ENCODE measurements around the gene FBXO24.
"Not testable (repeated sequence)": the region's sequence is repeated elsewhere in the genome, so short reads cannot be mapped to it uniquely, and the experiment has no call there.

Gene FBXO24

GRCh38 chr7:100586266-100587025 is at the start of gene FBXO24:
Gene FBXO24 (plus strand): TSS chr7:100586328. CDS start chr7:100586626, 298 bp downstream.
- DNase-seq (ENCODE audit: low spot score), result peak; percentile 100

GRCh38 chr7:100536695-100537094 is 49.4 kb upstream of the FBXO24 start:
- DNase-seq (ENCODE audit: low spot score), result not testable (repeated sequence)

GRCh38 chr7:100538348-100538653 is 47.8 kb upstream of the FBXO24 start:
- no peak for DNase-seq (ENCODE audit: low spot score)

GRCh38 chr7:100538654-100539435 is 47.3 kb upstream of the FBXO24 start, which contains the start of gene AGFG2:
Gene AGFG2 (plus strand): TSS chr7:100539203. CDS start chr7:100539347, 144 bp downstream.
- peak; percentile 100 for DNase-seq (ENCODE audit: low spot score)

- DNase-seq (ENCODE audit: low spot score), result no peak
These were observed 46.6 kb upstream of the FBXO24 start for GRCh38 chr7:100539436-100540006.

- no peak for DNase-seq (ENCODE audit: low spot score)
These were observed 45.9 kb upstream of the FBXO24 start for GRCh38 chr7:100540073-100540723.

GRCh38 chr7:100541309-100541708 is 44.8 kb upstream of the FBXO24 start:
- DNase-seq (ENCODE audit: low spot score), result not testable (repeated sequence)

GRCh38 chr7:100543586-100543985 is 42.5 kb upstream of the FBXO24 start:
- no peak for DNase-seq (ENCODE audit: low spot score)

GRCh38 chr7:100544386-100544785 is 41.7 kb upstream of the FBXO24 start:
- no peak for DNase-seq (ENCODE audit: low spot score)

- no peak for DNase-seq (ENCODE audit: low spot score)
These were observed 41.2 kb upstream of the FBXO24 start for GRCh38 chr7:100544967-100545359.

- no peak for DNase-seq (ENCODE audit: low spot score)
These were observed 40.6 kb upstream of the FBXO24 start for GRCh38 chr7:100545360-100546128.

- DNase-seq (ENCODE audit: low spot score), result no peak
These were observed 39.8 kb upstream of the FBXO24 start for GRCh38 chr7:100546129-100546925.

GRCh38 chr7:100546926-100547800 is 39.0 kb upstream of the FBXO24 start:
- DNase-seq (ENCODE audit: low spot score), result no peak

- DNase-seq (ENCODE audit: low spot score), result no peak
These were observed 38.3 kb upstream of the FBXO24 start for GRCh38 chr7:100547872-100548271.

- not testable (repeated sequence) for DNase-seq (ENCODE audit: low spot score)
These were observed 37.7 kb upstream of the FBXO24 start for GRCh38 chr7:100548446-100548845.

GRCh38 chr7:100552532-100552931 is 33.6 kb upstream of the FBXO24 start:
- DNase-seq (ENCODE audit: low spot score), result no peak

GRCh38 chr7:100553032-100553431 is 33.1 kb upstream of the FBXO24 start:
- DNase-seq (ENCODE audit: low spot score), result no peak

GRCh38 chr7:100555701-100556100 is 30.4 kb upstream of the FBXO24 start:
- no peak for DNase-seq (ENCODE audit: low spot score)

GRCh38 chr7:100556541-100556940 is 29.6 kb upstream of the FBXO24 start:
- DNase-seq (ENCODE audit: low spot score), result no peak

- no peak for DNase-seq (ENCODE audit: low spot score)
These were observed 27.0 kb upstream of the FBXO24 start for GRCh38 chr7:100559127-100559526.
